ENCODE measurements around the gene AFF1. TPM values are rescaled to one million over a fixed set of nuclear protein-coding genes. Genes with fewer than 3 reads are reported as not detected.

The AFF1 gene
- total RNA-seq, 1 donor from 2014 or later = 99.9 TPM

DNA sequence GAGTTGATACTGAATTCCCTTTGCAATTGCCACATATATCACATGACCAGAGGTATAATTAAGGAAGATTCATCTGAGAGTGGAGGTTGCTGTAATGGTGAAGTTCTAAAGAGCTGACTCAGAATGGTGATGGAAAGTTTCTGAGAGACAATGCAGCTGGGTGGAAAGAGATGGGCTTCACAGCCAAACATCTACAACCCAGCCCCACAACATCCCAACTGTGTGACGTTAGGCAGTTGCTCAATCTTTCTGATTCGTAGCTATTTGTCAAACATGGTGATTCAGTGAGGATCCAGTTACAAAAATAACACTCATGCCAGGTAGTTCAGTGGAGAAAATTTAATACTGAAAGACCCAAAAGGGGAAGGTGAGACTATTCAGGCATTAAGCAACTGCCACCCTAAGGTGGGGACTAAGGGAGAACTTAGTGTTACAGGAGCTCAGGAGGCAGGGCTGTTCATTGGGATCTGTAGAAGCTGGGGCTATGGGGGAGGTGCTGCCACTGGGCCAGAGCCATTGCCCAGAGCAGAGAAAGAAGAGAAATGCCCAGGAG is 6.9 kb upstream of the AFF1 start:
- intact Hi-C loops (cut with DNase I) = loop anchor here (5.0 kb wide), 1 partner anchor 289 kb away; no protein-coding TSS in a partner anchor
- Histone ChIP-seq H3K36me3 (peaks cover 0 to 5% of the 10 kb centered on the region in 2 donors), H3K4me1 (peaks cover 11% of the 10 kb centered on the region), H3K27ac (peak overlapping the region; percentile 74), H3K27me3 (no peaks in the 10 kb centered on the region), H3K9me3 (no peaks in the 10 kb centered on the region), H3K4me3 (no peak overlapping the region)
- DNase-seq (ENCODE audit: extremely low spot score in 2 of 2) = peak in 1 of 2 donors; percentile 94
- peak; percentile 54 to 74 for TF ChIP-seq POLR2AphosphoS5 (IDR thresholded peaks at IDR 0.05; ENCODE audit: insufficient read depth in 1 of 2, low read depth in 1 of 2)
- TF ChIP-seq, protein P1, sequence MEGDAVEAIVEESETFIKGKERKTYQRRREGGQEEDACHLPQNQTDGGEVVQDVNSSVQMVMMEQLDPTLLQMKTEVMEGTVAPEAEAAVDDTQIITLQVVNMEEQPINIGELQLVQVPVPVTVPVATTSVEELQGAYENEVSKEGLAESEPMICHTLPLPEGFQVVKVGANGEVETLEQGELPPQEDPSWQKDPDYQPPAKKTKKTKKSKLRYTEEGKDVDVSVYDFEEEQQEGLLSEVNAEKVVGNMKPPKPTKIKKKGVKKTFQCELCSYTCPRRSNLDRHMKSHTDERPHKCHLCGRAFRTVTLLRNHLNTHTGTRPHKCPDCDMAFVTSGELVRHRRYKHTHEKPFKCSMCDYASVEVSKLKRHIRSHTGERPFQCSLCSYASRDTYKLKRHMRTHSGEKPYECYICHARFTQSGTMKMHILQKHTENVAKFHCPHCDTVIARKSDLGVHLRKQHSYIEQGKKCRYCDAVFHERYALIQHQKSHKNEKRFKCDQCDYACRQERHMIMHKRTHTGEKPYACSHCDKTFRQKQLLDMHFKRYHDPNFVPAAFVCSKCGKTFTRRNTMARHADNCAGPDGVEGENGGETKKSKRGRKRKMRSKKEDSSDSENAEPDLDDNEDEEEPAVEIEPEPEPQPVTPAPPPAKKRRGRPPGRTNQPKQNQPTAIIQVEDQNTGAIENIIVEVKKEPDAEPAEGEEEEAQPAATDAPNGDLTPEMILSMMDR (IDR thresholded peaks at IDR 0.05) = no peak

GRCh38 chr4:86928400-86929255 is 6.2 kb upstream of the AFF1 start:
- Histone ChIP-seq H3K4me1 (peaks cover 15% of the 10 kb centered on the region), H3K9me3 (no peaks in the 10 kb centered on the region), H3K27ac (peak overlapping the region; percentile 74), H3K27me3 (no peaks in the 10 kb centered on the region), H3K4me3 (no peak overlapping the region), H3K36me3 (peaks cover 0 to 5% of the 10 kb centered on the region in 2 donors)
- intact Hi-C loops (cut with DNase I) = loop anchor here (5.0 kb wide), 1 partner anchor 289 kb away; no protein-coding TSS in a partner anchor
- peak in 1 of 2 donors; percentile 79 for DNase-seq (ENCODE audit: extremely low spot score in 2 of 2)
- TF ChIP-seq, protein P1 (IDR thresholded peaks at IDR 0.05) = no peak
- TF ChIP-seq POLR2AphosphoS5 (IDR thresholded peaks at IDR 0.05; ENCODE audit: insufficient read depth in 1 of 2, low read depth in 1 of 2) = no peak
- no peak for TF ChIP-seq POLR2A (IDR thresholded peaks at IDR 0.05)

DNA sequence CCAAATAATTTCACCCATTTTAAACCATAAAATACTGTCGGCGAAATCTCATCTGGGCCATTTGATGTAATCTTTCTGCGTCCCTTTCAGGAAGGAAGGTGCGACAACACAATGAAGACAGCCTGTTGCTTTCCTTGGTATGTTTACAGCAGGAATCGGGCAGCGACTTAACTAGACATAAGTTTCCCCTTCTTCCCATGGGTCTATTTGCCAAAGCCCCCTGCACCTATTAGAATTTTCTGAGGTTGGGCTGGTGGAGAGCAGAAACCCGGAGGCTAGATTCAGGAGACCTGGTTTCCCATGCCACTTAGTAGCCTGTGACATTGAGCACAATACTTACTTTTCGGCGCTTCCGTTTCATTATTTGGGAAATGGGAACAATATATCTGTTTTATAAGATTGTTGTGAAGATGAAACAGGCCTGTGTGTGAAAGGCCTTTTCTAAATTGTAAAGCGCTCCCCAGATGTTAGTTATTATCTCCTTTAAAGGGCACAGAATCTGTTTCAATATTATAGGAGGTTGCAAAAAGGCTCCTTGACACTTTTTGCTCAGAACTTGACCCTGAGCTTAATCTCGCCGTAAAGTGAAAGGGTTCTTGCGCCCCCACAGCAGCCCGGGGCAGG is 552 bp upstream of the AFF1 start:
- peaks cover 36% of the 10 kb centered on the region for H3K4me1 ChIP-seq
- TF ChIP-seq, protein P1 (IDR thresholded peaks at IDR 0.05) = no peak
- TF ChIP-seq POLR2AphosphoS5 (IDR thresholded peaks at IDR 0.05; ENCODE audit: insufficient read depth in 1 of 2, low read depth in 1 of 2) (peak in 1 of 2 donors; percentile 38), POLR2A (IDR thresholded peaks at IDR 0.05) (peak in 1 of 2 donors; percentile 3)
- peak overlapping the region; percentile 69 to 99 for H3K4me3 ChIP-seq
- peak in 1 of 2 donors; percentile 86 for DNase-seq (ENCODE audit: extremely low spot score in 2 of 2)
- H3K27ac ChIP-seq = peak overlapping the region; percentile 99
- peaks cover 0 to 5% of the 10 kb centered on the region in 2 donors for H3K36me3 ChIP-seq
- H3K27me3 ChIP-seq = no peaks in the 10 kb centered on the region
- H3K9me3 ChIP-seq = no peaks in the 10 kb centered on the region
- intact Hi-C loops (cut with DNase I) = no loop called here

GRCh38 chr4:86935566-86935852 is 698 bp downstream of the AFF1 start:
- intact Hi-C loops (cut with DNase I) = no loop called here
- Histone ChIP-seq H3K27me3 (no peaks in the 10 kb centered on the region), H3K9me3 (no peaks in the 10 kb centered on the region), H3K4me3 (peak overlapping the region; percentile 69 to 99), H3K36me3 (peaks cover 0 to 4% of the 10 kb centered on the region in 2 donors), H3K27ac (peak overlapping the region; percentile 99), H3K4me1 (peaks cover 48% of the 10 kb centered on the region)
- DNase-seq (ENCODE audit: extremely low spot score in 2 of 2) = peak in 1 of 2 donors; percentile 92
- peak in 1 of 2 donors; percentile 53 for TF ChIP-seq POLR2AphosphoS5 (IDR thresholded peaks at IDR 0.05; ENCODE audit: insufficient read depth in 1 of 2, low read depth in 1 of 2)
- TF ChIP-seq, protein P1 (IDR thresholded peaks at IDR 0.05) = no peak
